Neutrophil (primary cell): Measurements from ENCODE around the gene ECSCR.

ENCODE experiments used
- H3K27ac ChIP-seq: fragments of 200-600 bp; sonication (generic); 2 replicates; pipeline ENCODE4 v1.5.1; 2016; ENCODE audit warnings: mild to moderate bottlenecking, moderate library complexity
- H3K27me3 ChIP-seq: fragments of 200-600 bp; sonication (generic); 2 replicates; pipeline ENCODE4 v1.6.0; 2016; ENCODE audit warnings: mild to moderate bottlenecking
- H3K36me3 ChIP-seq: fragments of 200-600 bp; sonication (generic); 2 replicates; pipeline ENCODE4 v1.5.1; 2017
- H3K4me1 ChIP-seq, 2 experiments: fragments of 200-600 bp in 1 of 2; sonication (generic) in 1 of 2; 1 replicate in 1 of 2; 2 replicates in 1 of 2; pipeline versions ENCODE4 v1.5.1 to v1.6.1; 2013 to 2016; ENCODE audit warnings: low read depth in 1 of 2, low read length in 1 of 2, mild to moderate bottlenecking in 1 of 2, moderate library complexity in 1 of 2; ENCODE audit not compliant: control insufficient read depth in 1 of 2, insufficient read depth in 1 of 2
- H3K4me3 ChIP-seq, 2 experiments: fragments of 200-600 bp in 1 of 2; sonication (generic) in 1 of 2; 1 replicate in 1 of 2; 2 replicates in 1 of 2; pipeline ENCODE4 v1.5.1; 2013 to 2016; ENCODE audit warnings: low read depth in 1 of 2, low read length in 1 of 2, mild to moderate bottlenecking in 1 of 2, moderate library complexity in 1 of 2
- H3K9me3 ChIP-seq: fragments of 200-600 bp; sonication (generic); 2 replicates; pipeline ENCODE4 v1.5.1; 2016
- CTCF ChIP-seq: fragments of 200-600 bp; sonication (generic); IDR thresholded peaks from 2 replicates; pipeline ENCODE4 v1.5.1; 2016; ENCODE audit warnings: antibody characterized with exemption

Gene ECSCR

GRCh38 chr5:139453683-139454567 lies 8.6 kb downstream of the ECSCR start:
- Histone ChIP-seq H3K36me3 (no peaks in the 10 kb centered on the region), H3K27ac (no peak overlapping the region), H3K4me1 (no peaks in the 10 kb centered on the region), H3K4me3 (no peak overlapping the region), H3K27me3 (no peaks in the 10 kb centered on the region), H3K9me3 (no peaks in the 10 kb centered on the region)
- TF ChIP-seq CTCF: no peak

- no peaks in the 10 kb centered on the region for H3K4me1 ChIP-seq
- no peaks in the 10 kb centered on the region for H3K36me3 ChIP-seq
- H3K9me3 ChIP-seq: no peaks in the 10 kb centered on the region
- H3K27ac ChIP-seq: no peak overlapping the region
- H3K4me3 ChIP-seq: no peak overlapping the region
- no peaks in the 10 kb centered on the region for H3K27me3 ChIP-seq
- no peak for TF ChIP-seq CTCF
Measured at GRCh38 chr5:139451878-139452660, 10.5 kb downstream of the ECSCR start.

GRCh38 chr5:139451176-139451575 lies 11.4 kb downstream of the ECSCR start:
- Histone ChIP-seq H3K27ac (no peak overlapping the region), H3K9me3 (no peaks in the 10 kb centered on the region), H3K4me3 (no peak overlapping the region), H3K36me3 (no peaks in the 10 kb centered on the region), H3K27me3 (no peaks in the 10 kb centered on the region), H3K4me1 (no peaks in the 10 kb centered on the region)
- TF ChIP-seq CTCF: no peak

- H3K4me3 ChIP-seq: no peak overlapping the region
- H3K27ac ChIP-seq: no peak overlapping the region
- H3K4me1 ChIP-seq: no peaks in the 10 kb centered on the region
- TF ChIP-seq CTCF: no peak
- no peaks in the 10 kb centered on the region for H3K36me3 ChIP-seq
- no peaks in the 10 kb centered on the region for H3K9me3 ChIP-seq
- no peaks in the 10 kb centered on the region for H3K27me3 ChIP-seq
Measured at GRCh38 chr5:139446956-139447779, 15.4 kb downstream of the ECSCR start.
